KOPT-K1 (cell line): Measurements from ENCODE around the gene RASEF.

Experiments used
- H3K27ac ChIP-seq: fragments of 200-600 bp; sonication (generic); 2 replicates; pipeline ENCODE4 v1.5.1; 2016; ENCODE audit warnings: antibody characterized with exemption, mild to moderate bottlenecking, low read depth, low read length; ENCODE audit not compliant: poor library complexity, severe bottlenecking
- H3K36me3 ChIP-seq: fragments of 200-600 bp; sonication (generic); 2 replicates; pipeline ENCODE4 v1.5.1; 2017; ENCODE audit warnings: antibody characterized with exemption, mild to moderate bottlenecking, low read length, moderate library complexity; ENCODE audit not compliant: insufficient read depth
- H3K9me3 ChIP-seq: fragments of 200-600 bp; sonication (generic); 2 replicates; pipeline ENCODE4 v1.5.1; 2017; ENCODE audit warnings: antibody characterized with exemption, low read length, mild to moderate bottlenecking; ENCODE audit not compliant: insufficient read depth, poor library complexity, severe bottlenecking

The RASEF gene

GRCh38 chr9:83067579-83067978 lies 4.6 kb upstream of the RASEF start:
- H3K9me3 ChIP-seq = no peaks in the 10 kb centered on the region
- no peak overlapping the region for H3K27ac ChIP-seq
- H3K36me3 ChIP-seq = no peaks in the 10 kb centered on the region

GRCh38 chr9:83066771-83067170 lies 3.8 kb upstream of the RASEF start:
- H3K27ac ChIP-seq = no peak overlapping the region
- no peaks in the 10 kb centered on the region for H3K9me3 ChIP-seq
- no peaks in the 10 kb centered on the region for H3K36me3 ChIP-seq

- H3K27ac ChIP-seq = no peak overlapping the region
- no peaks in the 10 kb centered on the region for H3K9me3 ChIP-seq
- no peaks in the 10 kb centered on the region for H3K36me3 ChIP-seq
Observed at GRCh38 chr9:83065233-83065632, 2.3 kb upstream of the RASEF start.

- H3K9me3 ChIP-seq = no peaks in the 10 kb centered on the region
- H3K27ac ChIP-seq = no peak overlapping the region
- no peaks in the 10 kb centered on the region for H3K36me3 ChIP-seq
Observed at GRCh38 chr9:83061990-83062650, 822 bp downstream of the RASEF start.

- no peak overlapping the region for H3K27ac ChIP-seq
- no peaks in the 10 kb centered on the region for H3K9me3 ChIP-seq
- H3K36me3 ChIP-seq = no peaks in the 10 kb centered on the region
Observed at GRCh38 chr9:83061036-83061435, 1.9 kb downstream of the RASEF start.

GRCh38 chr9:83060556-83060955 lies 2.4 kb downstream of the RASEF start:
- Histone ChIP-seq H3K9me3 (no peaks in the 10 kb centered on the region), H3K27ac (no peak overlapping the region)

GRCh38 chr9:83059417-83059816 lies 3.5 kb downstream of the RASEF start:
- Histone ChIP-seq H3K27ac (no peak overlapping the region), H3K9me3 (no peaks in the 10 kb centered on the region), H3K36me3 (no peaks in the 10 kb centered on the region)

More at GRCh38 chr9:83060556-83060955, 2.4 kb downstream of the RASEF start:
- H3K36me3 ChIP-seq = no peaks in the 10 kb centered on the region

- Histone ChIP-seq H3K9me3 (no peaks in the 10 kb centered on the region), H3K36me3 (no peaks in the 10 kb centered on the region), H3K27ac (no peak overlapping the region)
Observed at GRCh38 chr9:83056911-83057310, 6.0 kb downstream of the RASEF start.

GRCh38 chr9:83056174-83056573 lies 6.8 kb downstream of the RASEF start:
- H3K9me3 ChIP-seq = no peaks in the 10 kb centered on the region
- H3K27ac ChIP-seq = no peak overlapping the region

GRCh38 chr9:83047839-83048775 lies 14.8 kb downstream of the RASEF start:
- Histone ChIP-seq H3K36me3 (no peaks in the 10 kb centered on the region), H3K9me3 (no peaks in the 10 kb centered on the region), H3K27ac (no peak overlapping the region)

More at GRCh38 chr9:83056174-83056573, 6.8 kb downstream of the RASEF start:
- H3K36me3 ChIP-seq = no peaks in the 10 kb centered on the region

- H3K9me3 ChIP-seq = no peaks in the 10 kb centered on the region
- H3K27ac ChIP-seq = no peak overlapping the region
- no peaks in the 10 kb centered on the region for H3K36me3 ChIP-seq
Observed at GRCh38 chr9:83043597-83043996, 19.3 kb downstream of the RASEF start.

- Histone ChIP-seq H3K36me3 (no peaks in the 10 kb centered on the region), H3K27ac (no peak overlapping the region), H3K9me3 (no peaks in the 10 kb centered on the region)
Observed at GRCh38 chr9:83041771-83042170, 21.2 kb downstream of the RASEF start.

GRCh38 chr9:83039303-83039702 lies 23.6 kb downstream of the RASEF start:
- Histone ChIP-seq H3K9me3 (no peaks in the 10 kb centered on the region), H3K27ac (no peak overlapping the region), H3K36me3 (no peaks in the 10 kb centered on the region)

- no peaks in the 10 kb centered on the region for H3K9me3 ChIP-seq
- H3K27ac ChIP-seq = no peak overlapping the region
- H3K36me3 ChIP-seq = no peaks in the 10 kb centered on the region
Observed at GRCh38 chr9:83036043-83036442, 26.9 kb downstream of the RASEF start.

GRCh38 chr9:83035143-83035542 lies 27.8 kb downstream of the RASEF start:
- no peak overlapping the region for H3K27ac ChIP-seq
- H3K9me3 ChIP-seq = no peaks in the 10 kb centered on the region
- no peaks in the 10 kb centered on the region for H3K36me3 ChIP-seq
